Sciatic nerve (tissue), 2 donors: ENCODE data around the gene LRRC8D. TPM values are rescaled to one million over a fixed set of nuclear protein-coding genes. Genes with fewer than 3 reads are reported as not detected.
"Not testable (repeated sequence)": the region's sequence is repeated elsewhere in the genome, so short reads cannot be mapped to it uniquely, and the experiment has no call there.

Experiments
- ATAC-seq: fragments of 200-7000 bp; cut with Tn5 transposase; one replicate; pipeline ENCODE4 v1.9.1; 2020; ENCODE audit warnings: mild to moderate bottlenecking, moderate library complexity
- DNase-seq: peaks from one replicate; pipeline ENCODE4 v3.0.0-alpha.2; 2020; ENCODE audit warnings: low spot score
- intact Hi-C: fragments of 100-400 bp; cut with DNase I; formaldehyde crosslinking; loops from one replicate; pipeline ENCODE4 v1.14.2; 2022
- total RNA-seq: library from RNA; stranded (reverse); fragmentation: NEBNext Ultra II Directional; extraction: Animal tissue kit (Norgen Biotek cat#: 25700); gene quantifications from one replicate; pipeline ENCODE4 v1.2.1, GENCODE V29; 2021
- donor health status: DM: no; HTN: no; CAD: no.
- donor health status: DM: no; HTN: no; CAD: no.

Gene LRRC8D
- total RNA-seq, result 24.2 TPM

DNA sequence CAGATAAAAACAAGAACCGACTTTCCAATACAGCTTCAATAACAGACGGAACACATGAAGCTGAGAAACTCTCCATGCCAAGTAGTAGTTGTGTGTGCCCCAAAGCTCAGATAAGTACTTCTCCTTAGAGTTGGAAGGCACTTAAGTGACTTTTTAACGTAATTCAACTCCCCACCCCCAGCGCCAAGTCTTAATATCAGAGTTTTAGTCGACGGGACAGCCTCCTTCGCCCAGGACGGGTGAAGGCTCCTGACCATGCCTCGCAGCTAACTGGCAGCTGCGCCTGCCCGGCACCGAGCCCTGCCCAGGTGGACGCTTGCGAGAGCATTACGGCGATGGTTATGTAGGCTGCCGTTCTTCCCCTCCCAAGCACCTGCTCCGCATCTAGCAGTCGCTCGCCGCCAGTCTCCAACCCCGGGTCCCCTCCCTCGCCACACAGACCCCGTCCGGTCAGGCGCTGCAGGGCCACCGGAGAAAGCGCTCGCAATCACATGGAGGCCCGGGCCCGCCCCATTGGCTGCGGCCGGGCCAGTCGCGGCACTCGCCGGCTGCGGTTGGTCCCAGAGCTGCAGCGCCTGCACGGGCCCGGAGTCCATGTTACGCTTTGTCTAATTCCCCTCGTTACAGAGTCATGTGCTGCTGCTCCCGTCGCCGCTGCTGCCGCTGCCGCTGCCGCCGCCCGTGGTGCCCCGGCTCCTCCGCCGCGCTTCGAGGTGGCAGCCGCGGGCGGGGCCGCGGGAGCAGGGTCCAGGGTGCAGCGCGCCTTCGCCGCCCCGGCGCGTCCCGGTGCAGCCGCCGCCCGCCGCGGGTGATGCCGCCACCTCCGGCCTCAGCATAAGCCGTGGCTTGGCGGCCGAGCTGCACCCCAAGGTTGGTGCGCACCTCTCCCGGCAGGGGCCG is at the start of gene LRRC8D:
TSS of gene LRRC8D (plus strand) at position 611 of the 900 bp plus-strand sequence. CDS start 112,037 bp downstream, outside the sequence.
- intact Hi-C loops, result no loop called here
- DNase-seq (peak; percentile 86), ATAC-seq (peak; percentile 98)

DNA sequence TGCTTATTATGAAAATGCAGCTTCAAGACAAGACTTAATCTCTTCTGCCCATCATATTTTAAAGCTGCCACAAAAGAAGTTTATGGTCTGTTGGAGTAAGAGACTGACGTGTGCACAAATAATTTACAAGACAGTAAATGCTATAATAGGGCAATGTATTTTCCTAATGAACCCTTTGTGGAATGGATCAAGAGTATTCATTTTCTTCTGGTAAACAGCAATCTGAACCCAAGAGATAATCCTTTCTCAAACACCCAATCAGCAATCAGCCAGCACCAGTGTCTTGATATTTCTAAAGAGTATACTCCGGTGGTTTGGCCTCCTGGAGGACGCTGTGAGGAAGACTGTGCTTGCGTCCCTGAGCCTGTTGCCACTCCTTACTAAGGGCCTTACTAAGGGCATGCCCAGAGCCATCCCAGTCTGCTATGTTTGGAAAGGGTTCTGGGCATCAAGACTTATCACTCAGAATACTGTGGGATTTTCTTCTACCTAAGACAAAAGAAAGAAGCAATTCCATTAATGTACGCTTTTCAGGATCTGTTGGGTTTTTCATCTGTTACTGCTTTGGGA is 48.8 kb upstream of the LRRC8D start:
- ATAC-seq, result no peak
- DNase-seq, result no peak
- intact Hi-C loops, result no loop called here

DNA sequence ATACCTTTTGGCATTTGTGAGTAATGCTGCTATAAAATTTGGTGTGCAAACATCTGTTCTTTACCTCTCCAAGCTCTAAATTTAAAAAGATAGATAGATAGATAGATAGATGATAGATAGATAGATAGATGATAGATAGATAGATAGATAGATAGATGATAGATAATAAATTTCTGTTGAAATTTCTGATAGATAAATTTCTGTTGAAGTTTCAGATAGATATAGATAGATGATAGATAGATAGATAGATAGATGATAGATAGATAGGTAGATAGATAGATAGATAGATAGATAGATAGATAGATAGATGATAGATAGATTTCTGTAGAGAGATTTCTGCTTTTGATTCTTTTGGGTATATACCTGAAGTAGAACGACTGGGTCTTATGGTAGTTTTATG is 44.7 kb upstream of the LRRC8D start:
- ATAC-seq, intact Hi-C loops, DNase-seq: not testable (repeated sequence)

DNA sequence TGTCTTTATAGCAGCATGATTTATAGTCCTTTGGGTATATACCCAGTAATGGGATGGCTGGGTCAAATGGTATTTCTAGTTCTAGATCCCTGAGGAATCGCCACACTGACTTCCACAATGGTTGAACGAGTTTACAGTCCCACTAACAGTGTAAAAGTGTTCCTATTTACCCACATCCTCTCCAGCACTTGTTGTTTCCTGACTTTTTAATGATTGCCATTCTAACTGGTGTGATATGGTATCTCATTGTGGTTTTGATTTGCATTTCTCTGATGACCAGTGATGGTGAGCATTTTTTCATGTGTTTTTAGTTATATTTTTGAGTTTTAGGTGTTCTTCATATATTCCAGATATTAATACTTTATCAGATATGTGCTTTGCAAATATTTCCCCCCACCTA is 43.6 kb upstream of the LRRC8D start:
- intact Hi-C loops, ATAC-seq, DNase-seq: not testable (repeated sequence)

DNA sequence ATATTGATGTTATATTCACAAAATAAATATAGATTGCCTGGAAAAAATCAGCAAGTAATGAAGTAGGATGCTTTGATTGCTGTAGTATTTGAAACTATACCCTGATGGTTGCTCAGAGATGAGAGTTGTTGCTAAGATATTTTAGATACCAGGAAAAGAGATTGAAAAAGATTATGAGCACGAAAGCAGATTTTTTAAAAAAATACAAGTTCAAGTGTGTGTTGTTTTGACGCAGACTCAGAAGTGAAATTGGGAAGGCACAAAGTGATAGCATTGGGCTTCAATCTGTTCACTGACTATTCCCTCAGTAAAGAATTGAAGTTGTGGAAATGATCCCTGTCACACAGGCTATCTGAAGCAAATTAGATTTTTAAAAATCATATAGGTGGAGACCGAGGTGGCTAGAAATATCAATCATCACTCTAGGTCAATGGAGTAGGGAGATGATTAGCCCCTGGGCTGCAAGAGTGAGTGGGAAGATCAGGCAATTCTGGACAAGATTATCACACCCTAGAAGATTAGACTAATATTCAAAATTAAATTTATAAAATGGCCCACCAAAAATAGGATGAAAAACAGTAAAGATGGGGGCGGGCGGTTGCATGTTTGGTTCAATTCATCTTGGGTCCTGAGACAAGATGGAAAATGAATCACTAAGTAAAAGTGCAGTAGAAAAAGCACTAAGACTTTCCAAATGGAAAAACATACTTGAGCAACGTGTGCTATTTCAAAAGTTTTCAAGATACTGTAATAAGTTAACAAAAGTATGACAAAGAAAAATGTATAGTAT is 41.5 kb upstream of the LRRC8D start:
- DNase-seq, result no peak
- no peak for ATAC-seq
- intact Hi-C loops, result no loop called here

DNA sequence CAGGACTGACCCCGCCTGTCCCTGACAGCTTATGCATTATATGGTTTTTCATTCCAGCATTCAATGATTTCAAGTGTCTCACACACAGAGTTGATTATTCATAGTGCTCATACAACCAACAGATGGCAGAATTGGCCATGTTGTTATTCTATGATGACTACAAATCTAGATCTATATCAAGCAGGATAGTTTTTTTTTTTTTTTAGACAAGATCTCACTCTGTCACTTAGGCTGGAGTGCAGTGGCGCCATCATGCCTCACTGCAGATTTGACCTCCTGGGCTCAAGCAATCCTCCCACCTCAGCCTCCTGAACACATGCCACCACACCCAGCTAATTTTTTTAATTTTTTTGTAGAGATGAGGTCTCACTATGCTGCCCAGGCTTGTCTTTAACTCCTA is 40.1 kb upstream of the LRRC8D start:
- intact Hi-C loops, result no loop called here
- ATAC-seq (peak; percentile 51), DNase-seq (no peak)

DNA sequence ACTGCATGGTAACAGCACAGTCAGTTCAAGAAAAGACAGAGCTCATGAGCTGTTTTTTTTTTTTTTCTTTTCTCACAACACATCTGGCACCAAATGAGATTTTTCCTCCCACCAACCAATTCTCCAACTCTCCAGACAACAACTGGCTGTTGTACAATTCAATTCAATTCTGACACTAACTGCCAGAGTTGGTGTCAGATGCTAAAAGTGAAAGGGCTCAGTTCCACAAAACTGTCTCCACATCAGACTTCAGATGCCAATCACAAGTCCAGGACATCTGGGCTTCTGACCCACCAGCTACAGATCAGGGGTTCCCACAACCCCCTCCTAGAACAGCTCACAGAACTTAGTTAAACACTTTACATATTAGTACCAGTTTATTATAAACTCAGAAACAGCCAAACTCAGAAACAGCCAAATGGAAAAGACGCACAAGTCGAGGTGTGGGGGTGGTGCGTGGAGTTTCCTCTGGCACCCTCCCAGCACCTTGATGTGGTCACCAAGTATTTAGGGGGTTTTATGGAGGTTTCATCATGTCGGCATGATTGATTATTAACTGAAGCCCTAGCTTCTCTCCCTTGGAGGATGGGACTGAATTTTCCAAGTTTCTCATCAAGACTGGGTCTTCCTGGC is 39.2 kb upstream of the LRRC8D start:
- DNase-seq (no peak), ATAC-seq (no peak)
- intact Hi-C loops, result no loop called here

DNA sequence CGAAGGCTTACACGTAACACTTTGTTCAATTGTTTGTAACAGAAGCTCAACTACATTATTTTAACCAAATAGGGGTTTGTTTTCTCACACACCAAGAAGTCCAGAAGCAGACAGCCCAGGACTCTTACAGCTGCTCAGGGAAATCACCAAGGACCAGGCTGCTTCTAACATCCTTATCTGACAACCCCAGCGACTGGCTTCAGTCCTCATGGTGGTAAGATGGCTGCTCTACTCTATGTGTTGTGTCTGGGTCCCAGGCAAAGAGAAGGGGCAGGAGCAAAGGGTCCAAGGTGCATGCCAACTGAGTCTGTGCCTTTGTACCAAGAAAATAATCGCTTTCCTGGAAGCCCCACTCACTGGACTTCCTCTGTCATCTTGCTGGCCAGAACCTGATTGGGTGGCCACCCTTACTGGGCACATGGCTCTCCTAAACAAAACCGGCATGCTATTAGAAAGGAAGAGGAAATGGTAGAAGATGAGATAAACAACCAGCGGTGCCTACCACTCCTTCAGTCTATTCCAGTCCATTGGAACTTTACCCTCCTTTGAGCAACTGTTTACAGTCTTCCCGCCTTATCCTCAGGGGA is 34.1 kb upstream of the LRRC8D start:
- ATAC-seq (no peak), DNase-seq (no peak)
- intact Hi-C loops, result no loop called here

DNA sequence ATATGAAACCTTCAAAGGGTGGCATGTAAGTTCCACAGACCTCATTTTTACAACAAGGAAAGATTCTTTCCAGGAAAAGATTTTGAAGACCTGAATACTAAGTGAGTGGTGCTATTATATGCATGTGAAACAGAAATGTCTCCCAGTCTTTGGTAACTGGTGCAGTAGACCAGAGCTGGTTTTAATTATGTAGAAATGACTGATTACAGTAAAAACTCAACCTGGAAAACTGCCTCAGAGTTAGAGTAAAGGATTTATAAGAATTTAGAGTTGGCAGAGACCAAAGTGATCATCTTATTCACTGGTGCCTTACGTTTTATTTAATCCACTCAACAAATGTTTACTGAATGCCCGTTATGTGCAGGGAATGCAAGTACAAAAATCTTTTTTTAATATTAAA is 30.2 kb upstream of the LRRC8D start:
- ATAC-seq (no peak), DNase-seq (no peak)
- intact Hi-C loops, result no loop called here

DNA sequence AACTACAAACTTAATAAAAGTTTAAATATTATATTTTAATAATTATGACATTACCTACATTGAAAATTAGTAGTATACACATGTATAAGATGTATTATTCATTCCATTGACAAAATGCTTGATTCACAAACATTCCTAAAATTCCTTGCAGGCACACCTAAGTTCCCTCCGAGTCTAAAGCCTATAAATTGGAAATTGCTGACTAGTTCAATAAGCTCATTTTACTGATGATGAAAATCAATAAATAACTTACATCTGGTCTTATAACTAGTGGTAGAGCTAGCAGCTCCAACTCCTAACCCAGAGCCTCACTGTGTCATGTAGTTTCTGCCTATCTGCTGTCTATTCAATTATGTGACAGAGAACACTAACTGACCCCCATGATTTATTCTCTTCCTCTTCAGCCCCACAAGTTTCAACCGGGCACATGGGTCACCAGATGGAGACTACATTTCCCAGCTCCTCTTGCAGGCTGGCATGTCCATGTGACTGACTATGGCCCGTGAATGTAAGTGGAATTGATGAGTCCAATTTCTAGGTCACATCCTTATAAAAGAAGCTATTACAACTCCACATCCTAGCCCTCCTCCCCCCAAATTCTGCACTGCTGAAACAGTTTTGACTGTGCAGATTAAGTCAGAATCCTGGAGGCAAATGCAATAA is 29.6 kb upstream of the LRRC8D start:
- intact Hi-C loops, result no loop called here
- DNase-seq (no peak), ATAC-seq (no peak)

DNA sequence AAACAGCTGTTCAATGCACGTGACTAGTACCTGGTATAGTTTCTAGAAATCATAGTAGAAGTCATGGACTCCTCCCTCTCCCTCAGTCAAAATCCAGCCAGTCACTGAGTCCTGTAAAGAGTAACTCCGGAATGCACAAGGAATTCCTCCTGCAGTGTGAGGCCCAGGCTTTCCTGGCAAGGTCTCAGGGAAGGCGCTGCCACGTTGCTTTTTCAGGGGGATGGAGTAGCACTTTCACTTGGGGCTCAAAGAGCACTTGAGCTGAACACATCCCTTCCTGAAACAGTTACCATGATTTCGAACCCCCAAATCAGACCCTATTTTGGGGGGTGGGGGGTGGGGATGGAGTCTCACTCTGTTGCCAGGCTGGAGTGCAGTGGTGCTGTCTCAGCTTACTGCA is 26.4 kb upstream of the LRRC8D start:
- intact Hi-C loops, result no loop called here
- DNase-seq (no peak), ATAC-seq (no peak)

DNA sequence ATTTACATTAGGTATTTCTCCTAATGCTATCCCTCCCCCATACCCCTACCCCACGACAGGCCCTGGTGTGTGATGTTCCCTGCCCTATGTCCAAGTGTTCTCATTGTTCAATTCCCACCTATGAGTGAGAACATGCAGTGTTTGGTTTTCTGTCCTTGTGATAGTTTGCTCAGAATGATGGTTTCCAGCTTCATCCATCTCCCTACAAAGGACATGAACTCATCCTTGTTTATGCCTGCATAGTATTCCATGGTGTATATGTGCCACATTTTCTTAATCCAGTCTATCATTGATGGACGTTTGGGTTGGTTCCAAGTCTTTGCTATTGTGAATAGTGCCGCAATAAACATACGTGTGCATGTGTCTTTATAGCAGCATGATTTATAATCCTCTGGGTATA is 25.3 kb upstream of the LRRC8D start:
- DNase-seq, ATAC-seq, intact Hi-C loops: not testable (repeated sequence)

DNA sequence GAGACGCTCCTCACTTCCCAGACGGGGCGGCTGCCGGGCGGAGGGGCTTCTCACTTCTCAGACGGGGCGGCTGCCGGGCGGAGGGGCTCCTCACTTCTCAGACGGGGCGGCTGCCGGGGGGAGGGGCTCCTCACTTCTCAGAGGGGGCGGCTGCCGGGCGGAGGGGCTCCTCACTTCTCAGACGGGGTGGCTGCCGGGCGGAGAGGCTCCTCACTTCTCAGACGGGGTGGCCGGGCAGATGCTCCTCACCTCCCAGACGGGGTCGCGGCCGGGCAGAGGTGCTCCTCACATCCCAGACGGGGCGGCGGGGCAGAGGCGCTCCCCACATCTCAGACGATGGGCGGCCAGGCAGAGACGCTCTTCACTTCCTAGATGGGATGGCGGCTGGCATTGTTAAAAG is 23.0 kb upstream of the LRRC8D start:
- ATAC-seq, intact Hi-C loops: not testable (repeated sequence)

DNA sequence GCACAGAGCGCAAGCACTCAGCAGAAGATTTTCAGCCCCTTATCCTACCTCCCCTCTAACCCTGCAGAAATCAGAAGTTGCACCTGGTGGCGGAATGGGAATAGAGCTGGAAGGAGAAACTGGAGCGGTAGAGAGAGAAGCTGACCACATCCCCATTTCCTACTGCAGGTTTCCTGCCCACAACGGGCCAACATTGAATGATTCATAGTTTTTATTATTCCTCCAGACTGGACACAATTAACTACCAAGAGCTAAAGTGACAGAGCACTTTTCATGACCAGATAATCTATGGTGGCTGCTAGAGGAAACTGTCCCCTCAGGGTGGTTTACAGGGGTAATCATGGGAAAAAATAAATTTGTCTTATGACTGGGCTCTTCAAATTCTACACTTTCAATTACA is 21.3 kb upstream of the LRRC8D start:
- no peak for DNase-seq

More for the DNA sequence above, 23.0 kb upstream of the LRRC8D start:
- not testable (repeated sequence) for DNase-seq

DNA sequence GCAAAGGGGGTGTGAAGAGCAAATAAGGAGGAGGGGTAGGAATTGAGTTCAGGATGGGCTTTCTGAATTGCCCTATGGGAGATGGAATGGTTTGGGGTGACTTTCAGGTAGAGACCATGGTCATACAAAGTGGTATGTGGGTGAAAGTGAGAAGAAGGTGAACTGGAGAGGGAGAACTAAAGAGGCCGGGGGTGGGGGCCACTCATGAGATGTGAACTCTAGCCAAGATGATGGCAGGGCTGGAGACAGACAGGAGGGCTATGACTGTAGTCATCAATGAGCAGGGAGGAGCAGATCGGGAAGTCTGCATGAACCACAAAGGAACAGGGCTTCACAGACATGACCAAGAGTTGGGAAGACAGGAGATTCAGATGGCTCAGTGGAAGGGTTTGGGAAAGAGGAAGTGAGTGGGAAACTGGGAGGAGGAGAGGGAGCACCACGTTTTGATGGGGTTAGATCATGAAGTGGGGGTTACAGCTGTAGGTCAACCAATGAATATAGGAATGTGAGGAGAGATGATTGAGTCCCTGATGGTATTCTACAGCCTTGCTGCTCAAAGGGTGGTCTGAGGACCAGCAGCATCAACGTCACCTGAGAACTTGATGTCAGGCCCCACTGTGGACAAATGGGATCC is 20.7 kb upstream of the LRRC8D start:
- ATAC-seq (no peak), DNase-seq (no peak)
- intact Hi-C loops, result no loop called here

More for the DNA sequence above, 21.3 kb upstream of the LRRC8D start:
- intact Hi-C loops, result no loop called here
- ATAC-seq, result no peak

DNA sequence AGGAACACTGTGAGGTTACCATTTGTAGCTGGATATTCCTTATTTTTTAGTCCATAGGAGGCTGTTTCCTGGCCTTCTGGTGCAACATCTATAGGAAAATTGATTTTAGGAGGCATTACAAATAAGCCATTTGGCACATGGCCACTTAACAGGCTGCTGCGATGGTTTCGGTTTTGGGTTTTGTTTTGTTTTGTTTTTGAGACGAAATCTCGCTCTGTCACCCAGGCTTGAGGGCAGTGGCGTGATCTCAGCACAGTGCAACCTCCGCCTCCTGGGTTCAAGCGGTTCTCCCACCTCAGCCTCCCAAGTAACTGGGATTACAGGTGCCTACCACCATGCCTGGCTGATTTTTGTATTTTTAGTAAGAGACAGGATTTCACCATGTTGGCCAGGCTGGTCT is 20.1 kb upstream of the LRRC8D start:
- intact Hi-C loops, result no loop called here

DNA sequence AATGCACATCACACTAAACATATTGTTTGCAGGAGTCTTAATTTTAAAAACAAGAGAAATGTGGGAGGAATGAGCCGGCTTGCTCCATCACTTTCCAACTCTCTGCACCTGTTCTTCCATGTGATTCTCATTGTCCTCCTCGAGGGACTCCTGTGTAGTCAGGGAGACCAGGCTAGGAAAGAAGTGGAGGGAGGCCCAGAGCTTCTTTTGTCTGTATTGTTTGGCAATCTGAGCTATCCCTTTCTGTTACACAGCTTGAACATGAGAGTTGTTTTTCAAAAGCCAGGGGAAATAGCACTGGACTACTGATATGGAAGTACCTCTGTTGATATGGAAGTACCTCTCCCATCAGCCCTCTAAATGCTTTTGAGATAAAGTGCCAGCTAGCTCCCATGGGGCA is 18.8 kb upstream of the LRRC8D start:
- intact Hi-C loops, result no loop called here
- ATAC-seq (no peak), DNase-seq (no peak)

More for the DNA sequence above, 20.1 kb upstream of the LRRC8D start:
- ATAC-seq, result no peak
- no peak for DNase-seq

DNA sequence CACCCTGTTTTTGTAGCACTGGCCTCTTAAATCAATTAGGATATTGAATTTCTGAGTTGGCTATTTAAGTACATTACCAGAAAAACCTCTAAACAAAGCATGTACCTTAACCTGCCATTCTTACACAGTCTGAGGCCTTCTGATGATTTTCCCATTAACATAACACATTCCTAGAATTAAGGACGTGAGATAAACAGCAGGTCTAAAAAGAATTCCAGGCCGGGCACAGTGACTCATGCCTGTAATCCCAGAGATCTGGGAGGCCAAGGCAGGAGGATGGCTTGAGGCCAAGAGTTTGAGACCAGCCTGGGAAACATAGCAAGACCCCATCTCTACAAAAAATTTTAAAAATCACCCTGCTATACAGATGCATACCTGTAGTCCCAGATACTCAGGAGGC is 18.0 kb upstream of the LRRC8D start:
- ATAC-seq (no peak), DNase-seq (no peak)
- intact Hi-C loops, result no loop called here
